Measurements from ENCODE around the gene SEMA7A.

The SEMA7A gene

GRCh38 chr15:74451322-74451721, 17.6 kb upstream of the SEMA7A start:
- DNase-seq = no peak

- DNase-seq = no peak
Observed at GRCh38 chr15:74449643-74450205, 16.0 kb upstream of the SEMA7A start.

- no peak for DNase-seq
Observed at GRCh38 chr15:74449095-74449494, 15.3 kb upstream of the SEMA7A start.

GRCh38 chr15:74445816-74446763, 12.3 kb upstream of the SEMA7A start:
- DNase-seq = no peak

GRCh38 chr15:74444106-74445062, 10.6 kb upstream of the SEMA7A start:
- no peak for DNase-seq

GRCh38 chr15:74443100-74443909, 9.5 kb upstream of the SEMA7A start:
- DNase-seq = no peak

GRCh38 chr15:74442604-74443003, 8.8 kb upstream of the SEMA7A start:
- no peak for DNase-seq

GRCh38 chr15:74442063-74442462, 8.3 kb upstream of the SEMA7A start:
- DNase-seq = no peak

- DNase-seq = no peak
Observed at GRCh38 chr15:74441248-74441941, 7.6 kb upstream of the SEMA7A start.

GRCh38 chr15:74438721-74439316, 5.1 kb upstream of the SEMA7A start:
- DNase-seq = peak; percentile 62

GRCh38 chr15:74438206-74438605, 4.4 kb upstream of the SEMA7A start:
- no peak for DNase-seq

GRCh38 chr15:74434263-74435136, 742 bp upstream of the SEMA7A start:
- DNase-seq = no peak

- DNase-seq = no peak
Observed at GRCh38 chr15:74432968-74433591, 678 bp downstream of the SEMA7A start.

- DNase-seq = no peak
Observed at GRCh38 chr15:74432271-74432967, 1.3 kb downstream of the SEMA7A start.

GRCh38 chr15:74431645-74432044, 2.1 kb downstream of the SEMA7A start:
- no peak for DNase-seq

- DNase-seq = no peak
Observed at GRCh38 chr15:74431116-74431515, 2.6 kb downstream of the SEMA7A start.

GRCh38 chr15:74430510-74430951, 3.2 kb downstream of the SEMA7A start:
- no peak for DNase-seq

GRCh38 chr15:74429781-74430400, 3.9 kb downstream of the SEMA7A start:
- DNase-seq = no peak
